Measurements from ENCODE around the gene PTGDS. TPM values are rescaled to one million over a fixed set of nuclear protein-coding genes. Genes with fewer than 3 reads are reported as not detected.

The PTGDS gene
- total RNA-seq, 1 donor = 32.8 TPM

- H3K4me3 ChIP-seq (ENCODE audit: low read depth, low read length) = no peak within 1 kb of the TSS
- TF ChIP-seq CTCF (IDR thresholded peaks at IDR 0.05; ENCODE audit: insufficient read depth, low read length) = no peak
- no peak for DNase-seq (ENCODE audit: low read depth)
Measured at GRCh38 chr9:136982232-136983051, 5.1 kb downstream of the PTGDS start, which contains the start of gene LCNL1. LCNL1 (plus strand) TSS chr9:136982993; CDS start chr9:136983587, 594 bp downstream.

GRCh38 chr9:136983167-136983566, 5.9 kb downstream of the PTGDS start:
- H3K4me3 ChIP-seq (ENCODE audit: low read depth, low read length) = no peak overlapping the region
- no peak for TF ChIP-seq CTCF (IDR thresholded peaks at IDR 0.05; ENCODE audit: insufficient read depth, low read length)
- DNase-seq (ENCODE audit: low read depth) = no peak

GRCh38 chr9:136983656-136984314, 6.5 kb downstream of the PTGDS start:
- H3K4me3 ChIP-seq (ENCODE audit: low read depth, low read length) = no peak overlapping the region
- no peak for DNase-seq (ENCODE audit: low read depth)
- TF ChIP-seq CTCF (IDR thresholded peaks at IDR 0.05; ENCODE audit: insufficient read depth, low read length) = no peak

- TF ChIP-seq CTCF (IDR thresholded peaks at IDR 0.05; ENCODE audit: insufficient read depth, low read length) = no peak
- no peak for DNase-seq (ENCODE audit: low read depth)
- no peak overlapping the region for H3K4me3 ChIP-seq (ENCODE audit: low read depth, low read length)
Measured at GRCh38 chr9:136984464-136985026, 7.2 kb downstream of the PTGDS start.

GRCh38 chr9:136985027-136985602, 7.8 kb downstream of the PTGDS start:
- no peak for DNase-seq (ENCODE audit: low read depth)
- H3K4me3 ChIP-seq (ENCODE audit: low read depth, low read length) = no peak overlapping the region
- no peak for TF ChIP-seq CTCF (IDR thresholded peaks at IDR 0.05; ENCODE audit: insufficient read depth, low read length)

GRCh38 chr9:136985853-136986252, 8.5 kb downstream of the PTGDS start:
- DNase-seq (ENCODE audit: low read depth) = no peak
- TF ChIP-seq CTCF (IDR thresholded peaks at IDR 0.05; ENCODE audit: insufficient read depth, low read length) = no peak
- no peak overlapping the region for H3K4me3 ChIP-seq (ENCODE audit: low read depth, low read length)
